HG02610 (cell line): ENCODE data around the gene MATN3.
A peak's percentile ranks its signal among the peaks of the same experiment; 100 is the strongest.
"Not testable (repeated sequence)": the region's sequence is repeated elsewhere in the genome, so short reads cannot be mapped to it uniquely, and the experiment has no call there.

ENCODE experiments used
- ATAC-seq: cut with Tn5 transposase; IDR thresholded peaks from one replicate; pipeline ENCODE4 v1.9.1; 2021; ENCODE audit warnings: mild to moderate bottlenecking, moderate library complexity; ENCODE audit not compliant: unreplicated experiment

The MATN3 gene

GRCh38 chr2:20012282-20013125, at the start of gene MATN3:
TSS of gene MATN3 (minus strand) at chr2:20012668. CDS start at chr2:20012631, 37 bp downstream.
- no peak for ATAC-seq

GRCh38 chr2:20061940-20062339, 49.5 kb upstream of the MATN3 start:
- no peak for ATAC-seq

GRCh38 chr2:20061476-20061875, 49.0 kb upstream of the MATN3 start:
- no peak for ATAC-seq

GRCh38 chr2:20060106-20060505, 47.6 kb upstream of the MATN3 start:
- no peak for ATAC-seq

- no peak for ATAC-seq
Observed at GRCh38 chr2:20057268-20057667, 44.8 kb upstream of the MATN3 start.

- no peak for ATAC-seq
Observed at GRCh38 chr2:20054931-20055330, 42.5 kb upstream of the MATN3 start.

- ATAC-seq = no peak
Observed at GRCh38 chr2:20054119-20054518, 41.7 kb upstream of the MATN3 start.

GRCh38 chr2:20052861-20053281, 40.4 kb upstream of the MATN3 start:
- no peak for ATAC-seq

- ATAC-seq = no peak
Observed at GRCh38 chr2:20052229-20052851, 39.9 kb upstream of the MATN3 start.

GRCh38 chr2:20051532-20052228, 39.2 kb upstream of the MATN3 start, which contains the start of gene LAPTM4A:
TSS of gene LAPTM4A (minus strand) at chr2:20051628. CDS start at chr2:20051520, 108 bp downstream.
- ATAC-seq = peak; percentile 96

GRCh38 chr2:20050646-20051531, 38.4 kb upstream of the MATN3 start:
- peak; percentile 20 for ATAC-seq

- peak; percentile 20 for ATAC-seq
Observed at GRCh38 chr2:20050104-20050645, 37.7 kb upstream of the MATN3 start.

GRCh38 chr2:20049637-20050036, 37.2 kb upstream of the MATN3 start:
- no peak for ATAC-seq

GRCh38 chr2:20048488-20049448, 36.3 kb upstream of the MATN3 start:
- ATAC-seq = no peak

GRCh38 chr2:20045712-20046292, 33.3 kb upstream of the MATN3 start:
- ATAC-seq = not testable (repeated sequence)

- no peak for ATAC-seq
Observed at GRCh38 chr2:20044778-20045177, 32.3 kb upstream of the MATN3 start.

- no peak for ATAC-seq
Observed at GRCh38 chr2:20042531-20042930, 30.1 kb upstream of the MATN3 start.

- no peak for ATAC-seq
Observed at GRCh38 chr2:20040489-20041172, 28.2 kb upstream of the MATN3 start.
